Fibroblast of mammary gland (primary cell): ENCODE data around the gene TEX44.

ENCODE experiments used
- DNase-seq: peaks from one replicate; pipeline ENCODE4 v3.0.0-alpha.2; 2010; ENCODE audit warnings: low read depth
- H3K4me3 ChIP-seq: 2 replicates; pipeline ENCODE4 v1.5.1; 2011; ENCODE audit warnings: low read depth, mild to moderate bottlenecking, low read length, moderate library complexity; ENCODE audit not compliant: control insufficient read depth
- CTCF ChIP-seq: conservative IDR thresholded peaks from 2 replicates; pipeline ENCODE4 v1.5.1; 2011; ENCODE audit warnings: low read depth, low read length, inconsistent platforms; ENCODE audit not compliant: control insufficient read depth, insufficient read depth

The TEX44 gene

GRCh38 chr2:231600619-231601355, 8.1 kb downstream of the TEX44 start:
- TF ChIP-seq CTCF: no peak
- DNase-seq: no peak
- H3K4me3 ChIP-seq: no peak overlapping the region

GRCh38 chr2:231601356-231602229, 8.9 kb downstream of the TEX44 start:
- no peak overlapping the region for H3K4me3 ChIP-seq
- peak; percentile 93 for TF ChIP-seq CTCF
- DNase-seq: peak; percentile 79

- DNase-seq: no peak
- H3K4me3 ChIP-seq: no peak overlapping the region
- TF ChIP-seq CTCF: no peak
Observed at GRCh38 chr2:231602859-231603467, 10.3 kb downstream of the TEX44 start.

GRCh38 chr2:231604101-231604684, 11.5 kb downstream of the TEX44 start:
- DNase-seq: no peak
- H3K4me3 ChIP-seq: peak overlapping the region; percentile 45
- TF ChIP-seq CTCF: no peak

GRCh38 chr2:231604685-231605606, 12.3 kb downstream of the TEX44 start:
- TF ChIP-seq CTCF: no peak
- peak overlapping the region; percentile 28 for H3K4me3 ChIP-seq
- peak; percentile 98 for DNase-seq
